Measurements from ENCODE around the gene NR5A1. TPM values are rescaled to one million over a fixed set of nuclear protein-coding genes. Genes with fewer than 3 reads are reported as not detected.

The NR5A1 gene
- total RNA-seq, 4 donors from 2014 or later = 0.14 to 0.58 TPM; not detected in 2

DNA sequence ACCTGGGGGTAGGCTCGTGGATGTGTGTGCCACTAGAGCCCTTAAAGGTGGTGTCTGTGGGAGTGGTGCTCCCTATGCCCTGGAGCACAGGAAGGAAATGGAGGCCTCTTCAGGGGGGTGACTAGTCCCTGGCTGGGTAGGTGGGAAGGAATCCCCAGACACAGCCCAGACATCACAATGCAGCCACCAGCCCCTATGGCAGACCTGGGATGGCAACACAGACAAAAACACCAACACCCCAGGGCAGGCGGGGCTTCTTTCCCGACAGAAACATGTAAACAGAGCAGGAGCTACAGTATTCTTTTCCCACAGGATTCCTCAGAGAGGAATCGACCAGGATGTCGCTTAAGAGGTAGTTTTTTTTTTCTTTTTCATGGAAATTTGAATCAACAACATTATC lies 10.4 kb upstream of the NR5A1 start:
- Histone ChIP-seq H3K4me3 (no peak overlapping the region), H3K36me3 (no peaks in the 10 kb centered on the region), H3K27ac (no peak overlapping the region), H3K27me3 (no peaks in the 10 kb centered on the region), H3K4me1 (no peaks in the 10 kb centered on the region), H3K9me3 (no peaks in the 10 kb centered on the region)
- TF ChIP-seq POLR2A (IDR thresholded peaks at IDR 0.05) = no peak
- TF ChIP-seq, protein P1, sequence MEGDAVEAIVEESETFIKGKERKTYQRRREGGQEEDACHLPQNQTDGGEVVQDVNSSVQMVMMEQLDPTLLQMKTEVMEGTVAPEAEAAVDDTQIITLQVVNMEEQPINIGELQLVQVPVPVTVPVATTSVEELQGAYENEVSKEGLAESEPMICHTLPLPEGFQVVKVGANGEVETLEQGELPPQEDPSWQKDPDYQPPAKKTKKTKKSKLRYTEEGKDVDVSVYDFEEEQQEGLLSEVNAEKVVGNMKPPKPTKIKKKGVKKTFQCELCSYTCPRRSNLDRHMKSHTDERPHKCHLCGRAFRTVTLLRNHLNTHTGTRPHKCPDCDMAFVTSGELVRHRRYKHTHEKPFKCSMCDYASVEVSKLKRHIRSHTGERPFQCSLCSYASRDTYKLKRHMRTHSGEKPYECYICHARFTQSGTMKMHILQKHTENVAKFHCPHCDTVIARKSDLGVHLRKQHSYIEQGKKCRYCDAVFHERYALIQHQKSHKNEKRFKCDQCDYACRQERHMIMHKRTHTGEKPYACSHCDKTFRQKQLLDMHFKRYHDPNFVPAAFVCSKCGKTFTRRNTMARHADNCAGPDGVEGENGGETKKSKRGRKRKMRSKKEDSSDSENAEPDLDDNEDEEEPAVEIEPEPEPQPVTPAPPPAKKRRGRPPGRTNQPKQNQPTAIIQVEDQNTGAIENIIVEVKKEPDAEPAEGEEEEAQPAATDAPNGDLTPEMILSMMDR (IDR thresholded peaks at IDR 0.05) = no peak
- intact Hi-C loops (cut with DNase I; ENCODE audit: low total_unique reads) = no loop called here
- no peak for DNase-seq

DNA sequence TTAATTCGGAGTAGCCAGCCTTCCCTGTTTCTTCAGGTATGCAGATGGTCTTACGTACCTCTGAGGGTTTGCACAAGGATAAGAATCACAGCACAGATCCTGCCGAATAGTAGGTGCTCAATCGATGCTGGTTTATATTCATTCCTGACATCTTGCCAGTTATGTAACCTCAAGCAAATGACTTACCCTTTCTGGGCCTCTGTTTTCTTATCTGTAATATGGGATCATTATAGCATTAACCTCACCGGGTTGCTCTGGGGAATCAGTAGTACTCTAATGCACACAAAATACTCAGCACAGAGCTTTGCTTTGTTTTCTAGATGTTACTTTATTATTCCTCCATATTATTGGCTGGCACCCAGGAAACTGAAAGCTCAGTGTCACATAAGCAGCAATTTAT lies 7.7 kb upstream of the NR5A1 start:
- TF ChIP-seq POLR2A (IDR thresholded peaks at IDR 0.05) = no peak
- TF ChIP-seq, protein P1 (IDR thresholded peaks at IDR 0.05) = no peak
- Histone ChIP-seq H3K4me1 (no peaks in the 10 kb centered on the region), H3K9me3 (no peaks in the 10 kb centered on the region), H3K4me3 (no peak overlapping the region), H3K36me3 (no peaks in the 10 kb centered on the region), H3K27me3 (no peaks in the 10 kb centered on the region), H3K27ac (no peak overlapping the region)
- intact Hi-C loops (cut with DNase I; ENCODE audit: low total_unique reads) = no loop called here
- no peak for DNase-seq

DNA sequence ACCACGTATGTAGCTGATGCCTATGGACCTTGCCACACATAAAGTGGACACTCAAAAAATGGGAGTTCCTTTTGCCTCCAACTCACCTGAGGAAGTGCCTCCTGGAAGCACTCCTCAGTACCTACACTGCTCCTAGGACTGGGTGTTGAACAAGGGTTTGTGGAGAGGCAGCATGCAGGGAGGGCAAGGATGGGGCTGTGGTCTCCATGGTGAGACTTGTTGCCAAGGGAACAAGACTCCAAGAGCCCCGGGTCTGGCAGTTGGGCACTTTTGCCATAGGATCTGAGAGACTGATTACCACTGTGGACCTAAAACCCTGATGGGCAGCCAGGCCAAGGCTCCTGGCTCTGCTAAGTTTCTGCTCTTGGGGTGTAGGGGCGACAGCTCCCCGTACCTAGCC lies 6.9 kb upstream of the NR5A1 start:
- no peaks in the 10 kb centered on the region for H3K36me3 ChIP-seq
- no peak for DNase-seq
- TF ChIP-seq POLR2A (IDR thresholded peaks at IDR 0.05) = no peak
- TF ChIP-seq, protein P1 (IDR thresholded peaks at IDR 0.05) = no peak
- no peaks in the 10 kb centered on the region for H3K4me1 ChIP-seq
- intact Hi-C loops (cut with DNase I; ENCODE audit: low total_unique reads) = no loop called here
- no peak overlapping the region for H3K27ac ChIP-seq
- no peaks in the 10 kb centered on the region for H3K27me3 ChIP-seq
- H3K9me3 ChIP-seq = no peaks in the 10 kb centered on the region
- no peak overlapping the region for H3K4me3 ChIP-seq

DNA sequence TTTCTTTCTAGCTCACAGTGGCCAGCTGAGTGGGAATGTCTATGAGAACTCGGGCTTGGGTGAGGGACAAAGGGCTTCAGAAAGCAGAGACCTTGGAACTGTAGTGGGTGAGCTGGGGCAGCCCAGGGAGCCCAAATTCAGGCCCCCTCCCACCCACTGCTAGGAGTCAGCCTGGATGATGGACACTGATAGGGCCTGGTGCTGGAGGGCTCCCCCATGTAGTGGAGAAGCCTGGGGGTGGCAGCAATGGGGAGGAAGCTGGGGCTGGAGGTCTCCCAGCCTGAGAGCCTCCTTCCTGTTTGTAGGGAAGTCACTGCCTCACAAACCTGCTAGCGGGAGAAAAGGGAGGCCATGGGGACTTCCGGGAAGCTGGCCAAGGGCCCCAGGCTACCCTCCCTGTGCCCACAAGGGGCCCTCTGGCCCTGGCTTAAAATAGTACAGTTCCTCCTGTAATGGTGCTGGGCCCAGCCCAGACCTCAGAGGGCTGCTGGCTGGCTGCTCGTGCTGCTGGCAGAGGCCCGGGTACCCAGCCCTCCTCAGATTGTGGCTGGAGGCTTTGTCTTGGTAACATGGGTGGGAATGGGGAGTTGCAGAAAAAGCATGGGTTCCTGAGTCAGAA lies 6.3 kb upstream of the NR5A1 start:
- no peaks in the 10 kb centered on the region for H3K4me1 ChIP-seq
- H3K27ac ChIP-seq = no peak overlapping the region
- H3K9me3 ChIP-seq = no peaks in the 10 kb centered on the region
- TF ChIP-seq, protein P1 (IDR thresholded peaks at IDR 0.05) = no peak
- no peak for TF ChIP-seq POLR2A (IDR thresholded peaks at IDR 0.05)
- H3K36me3 ChIP-seq = no peaks in the 10 kb centered on the region
- H3K4me3 ChIP-seq = no peak overlapping the region
- intact Hi-C loops (cut with DNase I; ENCODE audit: low total_unique reads) = no loop called here
- DNase-seq = no peak
- no peaks in the 10 kb centered on the region for H3K27me3 ChIP-seq

DNA sequence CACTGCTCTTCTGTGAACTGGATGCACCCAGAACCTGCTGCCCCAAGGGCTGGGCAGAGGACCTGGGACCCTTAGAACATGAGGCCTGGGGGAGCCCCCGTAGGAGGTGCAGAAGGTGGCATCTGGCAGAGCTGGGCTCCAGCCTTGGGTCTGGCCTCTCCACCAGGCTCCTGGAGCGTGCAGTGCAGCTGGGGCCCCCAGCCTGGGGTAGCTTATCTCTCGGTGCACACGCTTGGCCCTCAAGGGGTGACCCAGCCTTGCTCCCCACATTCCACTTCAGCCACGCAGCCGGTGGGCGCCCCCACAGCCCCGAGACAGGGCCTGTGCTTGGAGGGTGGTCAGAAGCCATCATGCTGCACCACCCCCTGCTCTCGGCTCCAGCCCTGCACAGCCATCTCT lies 5.6 kb upstream of the NR5A1 start:
- Histone ChIP-seq H3K36me3 (no peaks in the 10 kb centered on the region), H3K9me3 (no peaks in the 10 kb centered on the region), H3K4me1 (no peaks in the 10 kb centered on the region), H3K27ac (no peak overlapping the region), H3K4me3 (no peak overlapping the region), H3K27me3 (no peaks in the 10 kb centered on the region)
- TF ChIP-seq, protein P1 (IDR thresholded peaks at IDR 0.05) = no peak
- TF ChIP-seq POLR2A (IDR thresholded peaks at IDR 0.05) = no peak
- no peak for DNase-seq
- intact Hi-C loops (cut with DNase I; ENCODE audit: low total_unique reads) = no loop called here

Data from uterus (tissue), 4 donors.